Esophagus (tissue), 2 donors: ENCODE measurements around the gene RAC3. TPM values are rescaled to one million over a fixed set of nuclear protein-coding genes. Genes with fewer than 3 reads are reported as not detected.

Source experiments
- H3K27ac ChIP-seq, 2 donors: one replicate each; pipeline ENCODE4 v1.5.1; 2013; ENCODE audit warnings: low read depth in 2 of 2, mild to moderate bottlenecking in 2 of 2, inconsistent platforms in 1 of 2, low read length in 1 of 2, moderate library complexity in 1 of 2
- H3K27me3 ChIP-seq, 2 donors: one replicate each; pipeline ENCODE4 v1.6.1; 2013; ENCODE audit warnings: low read length in 2 of 2, control low read depth in 1 of 2, mild to moderate bottlenecking in 1 of 2; ENCODE audit not compliant: insufficient read depth in 2 of 2, control insufficient read depth in 1 of 2
- H3K36me3 ChIP-seq, 2 donors: one replicate each; pipeline ENCODE4 v1.6.1; 2013; ENCODE audit warnings: low read length in 1 of 2; ENCODE audit not compliant: control insufficient read depth in 2 of 2, insufficient read depth in 2 of 2
- H3K4me1 ChIP-seq, 2 donors: one replicate each; pipeline ENCODE4 v1.6.1; 2013; ENCODE audit warnings: low read length in 1 of 2; ENCODE audit not compliant: control insufficient read depth in 2 of 2, insufficient read depth in 2 of 2
- H3K4me3 ChIP-seq, 2 donors: one replicate each; pipeline ENCODE4 v1.5.1; 2013; ENCODE audit warnings: low read length in 2 of 2, mild to moderate bottlenecking in 2 of 2, low read depth in 1 of 2, moderate library complexity in 1 of 2
- H3K9me3 ChIP-seq, 2 donors: one replicate each; pipeline ENCODE4 v1.6.1; 2013; ENCODE audit warnings: mild to moderate bottlenecking in 2 of 2, low read depth in 1 of 2, low read length in 1 of 2, moderate library complexity in 1 of 2; ENCODE audit not compliant: control insufficient read depth in 2 of 2, insufficient read depth in 1 of 2
- WGBS, 2 donors: extraction: QIAGEN DNeasy Blood & Tissue Kit; methylation state at CpG; one replicate each; pipeline ENCODE4 v1.1.7; 2013; 5-methylcytosine and 5-hydroxymethylcytosine counted together
- polyA plus RNA-seq, 2 donors: library from polyadenylated mRNA; stranded (reverse); fragments of 200-250 nt; gene quantifications; one replicate each; pipeline ENCODE4 v1.2.3, GENCODE V29; 2013
- donor health status: healthy with polysubstance abuse.
- donor health status: Bipolar disorder and iron deficiency.

Gene RAC3
- polyA plus RNA-seq, 2 donors = 7.1 to 9.6 TPM

DNA sequence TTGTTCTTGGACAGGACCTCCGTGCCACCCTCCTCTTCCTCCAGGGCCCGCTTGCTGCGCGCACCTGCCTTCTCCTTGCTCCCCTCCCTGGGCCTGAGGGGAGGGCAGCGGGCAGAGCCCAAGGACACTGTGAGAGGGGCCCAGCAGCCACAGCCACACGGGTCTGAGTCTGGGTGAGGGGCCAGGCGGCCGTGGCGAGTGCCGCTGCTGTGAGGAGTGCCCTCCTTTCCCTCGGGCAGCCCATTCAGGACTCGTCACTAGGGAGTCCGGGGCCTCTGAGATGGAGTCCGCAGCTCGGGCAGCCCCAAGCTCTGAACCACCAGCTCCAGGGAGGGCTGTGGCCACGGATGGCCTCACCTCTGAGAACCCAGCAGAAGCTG, 28.5 kb downstream of the RAC3 start:
- Histone ChIP-seq H3K4me3 (no peak overlapping the region), H3K27me3 (no peaks in the 10 kb centered on the region), H3K27ac (no peak overlapping the region), H3K9me3 (no peaks in the 10 kb centered on the region), H3K36me3 (peaks cover 18 to 84% of the 10 kb centered on the region in 2 donors), H3K4me1 (peaks cover 0 to 10% of the 10 kb centered on the region in 2 donors)
- 81 to 87% methylated on average over 16 of the region's 16 CpGs for WGBS, 2 donors

DNA sequence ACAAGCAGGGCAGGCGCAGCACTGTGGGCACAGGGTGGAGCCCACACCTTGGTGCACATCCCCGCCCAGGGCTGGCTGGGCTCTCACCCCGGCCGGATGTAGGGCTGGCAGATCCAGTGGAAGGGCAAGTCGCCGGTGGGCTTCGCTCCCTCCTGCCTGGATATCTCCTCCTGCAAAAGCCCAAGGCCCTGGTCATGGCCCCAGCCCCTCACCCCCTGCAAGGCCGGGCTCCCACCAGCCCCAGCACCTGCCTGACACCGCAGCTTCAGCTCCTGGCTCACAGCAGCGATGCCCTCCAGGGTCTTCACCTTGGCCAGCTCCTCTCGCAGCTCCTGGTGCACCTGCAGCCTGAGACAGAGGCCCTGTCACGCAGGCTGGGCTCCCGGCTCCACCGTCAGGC, 29.1 kb downstream of the RAC3 start:
- WGBS, 2 donors = 82 to 83% methylated on average over 13 to 14 of the region's 14 CpGs

DNA sequence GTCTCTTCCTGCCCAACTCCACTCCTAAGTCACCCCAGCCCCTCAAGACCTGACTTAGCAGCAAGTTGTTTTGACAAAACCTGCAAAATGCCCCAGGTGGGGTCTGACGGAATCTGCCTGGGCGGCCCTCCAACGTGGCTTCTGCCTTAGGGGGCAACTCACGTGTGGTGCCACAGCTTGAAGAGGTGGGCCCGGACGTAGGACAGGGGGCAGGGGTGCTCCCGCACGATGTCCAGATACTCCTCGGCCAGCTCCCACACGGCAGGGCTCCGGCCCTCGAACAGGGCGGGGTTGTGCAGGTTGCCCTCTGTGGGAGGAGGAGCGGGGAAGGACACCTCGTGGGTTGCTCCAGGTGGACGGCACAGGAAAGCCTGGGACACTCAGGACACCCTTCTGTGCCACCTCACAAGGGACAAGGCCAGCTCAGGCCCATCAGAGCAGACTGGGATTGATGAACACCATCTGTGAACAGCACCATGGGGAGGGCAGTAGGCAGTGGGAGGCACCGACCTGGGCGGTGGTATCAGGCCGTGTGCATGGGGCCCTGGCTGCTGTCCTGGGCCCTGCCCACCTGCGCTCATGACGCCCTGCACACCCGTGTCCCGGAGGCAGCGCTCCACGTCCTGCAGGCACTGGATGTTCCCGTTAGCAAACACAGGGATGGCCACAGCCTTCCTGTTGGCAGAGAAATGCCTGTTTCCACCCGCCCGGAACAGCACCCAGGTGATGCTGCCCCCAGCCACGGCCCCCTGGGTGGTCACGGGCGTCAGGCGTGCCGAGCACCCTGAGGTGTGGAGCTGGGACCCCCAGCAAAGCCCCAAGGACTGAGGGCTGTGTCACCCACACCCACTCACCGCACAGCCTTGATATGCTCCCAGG, 29.8 kb downstream of the RAC3 start:
- H3K4me3 ChIP-seq = no peak overlapping the region
- 79 to 88% methylated on average over 33 to 34 of the region's 34 CpGs for WGBS, 2 donors
- no peak overlapping the region for H3K27ac ChIP-seq
- H3K36me3 ChIP-seq = peaks cover 13 to 72% of the 10 kb centered on the region in 2 donors
- no peaks in the 10 kb centered on the region for H3K27me3 ChIP-seq
- H3K9me3 ChIP-seq = no peaks in the 10 kb centered on the region
- peaks cover 3 to 13% of the 10 kb centered on the region in 2 donors for H3K4me1 ChIP-seq

More for the DNA sequence above, 29.1 kb downstream of the RAC3 start:
- H3K27ac ChIP-seq = no peak overlapping the region
- peaks cover 0 to 10% of the 10 kb centered on the region in 2 donors for H3K4me1 ChIP-seq
- no peaks in the 10 kb centered on the region for H3K9me3 ChIP-seq
- H3K27me3 ChIP-seq = no peaks in the 10 kb centered on the region
- no peak overlapping the region for H3K4me3 ChIP-seq
- peaks cover 17 to 79% of the 10 kb centered on the region in 2 donors for H3K36me3 ChIP-seq

DNA sequence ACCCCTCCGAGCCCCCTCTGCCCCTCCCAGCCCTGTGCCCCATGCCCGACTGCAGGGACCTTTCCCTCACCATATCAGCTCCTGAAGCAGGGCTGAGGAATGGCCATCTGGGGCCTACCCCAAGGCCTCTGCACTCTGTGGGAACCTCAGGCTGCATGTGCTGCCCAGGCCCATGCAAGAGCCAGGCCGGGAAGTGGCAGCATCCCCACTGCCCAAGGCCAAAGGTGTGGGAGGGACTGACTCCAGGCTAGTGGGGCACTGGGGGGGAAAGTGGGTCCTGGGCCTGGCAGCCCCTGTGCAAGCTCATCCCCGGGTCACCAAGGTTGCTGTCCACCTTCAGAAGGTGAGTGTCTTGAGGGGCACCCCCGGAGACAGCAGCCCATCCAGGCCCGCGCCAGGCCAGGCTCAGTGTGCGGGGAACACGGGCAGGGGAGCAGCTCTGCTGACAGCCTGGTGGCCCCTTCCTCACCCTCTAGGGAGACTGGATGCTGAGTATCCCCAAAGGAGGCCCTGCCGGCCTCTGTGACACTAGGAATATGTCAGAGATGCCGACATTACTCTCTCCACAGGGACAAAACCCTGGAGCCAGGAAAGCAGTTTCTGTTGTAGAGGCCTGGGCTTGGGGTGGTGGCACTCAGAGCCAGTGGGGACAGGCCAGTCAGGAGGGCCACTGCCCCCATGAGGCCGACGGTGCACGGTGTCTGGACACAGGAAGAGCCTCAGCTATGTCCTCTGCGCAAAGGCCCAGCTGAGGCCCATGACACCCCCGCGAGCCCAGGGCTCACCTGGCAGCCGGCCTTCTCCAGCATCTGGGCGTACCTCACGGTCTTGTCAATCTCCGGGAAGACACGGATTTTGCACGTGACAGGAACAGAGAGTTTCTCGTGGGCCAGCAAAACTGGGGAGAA, 30.9 kb downstream of the RAC3 start:
- H3K9me3 ChIP-seq = no peaks in the 10 kb centered on the region
- H3K27ac ChIP-seq = no peak overlapping the region
- WGBS, 2 donors = 81 to 82% methylated on average over 24 of the region's 24 CpGs
- peaks cover 3 to 13% of the 10 kb centered on the region in 2 donors for H3K4me1 ChIP-seq
- peaks cover 12 to 62% of the 10 kb centered on the region in 2 donors for H3K36me3 ChIP-seq
- H3K4me3 ChIP-seq = no peak overlapping the region
- H3K27me3 ChIP-seq = no peaks in the 10 kb centered on the region

DNA sequence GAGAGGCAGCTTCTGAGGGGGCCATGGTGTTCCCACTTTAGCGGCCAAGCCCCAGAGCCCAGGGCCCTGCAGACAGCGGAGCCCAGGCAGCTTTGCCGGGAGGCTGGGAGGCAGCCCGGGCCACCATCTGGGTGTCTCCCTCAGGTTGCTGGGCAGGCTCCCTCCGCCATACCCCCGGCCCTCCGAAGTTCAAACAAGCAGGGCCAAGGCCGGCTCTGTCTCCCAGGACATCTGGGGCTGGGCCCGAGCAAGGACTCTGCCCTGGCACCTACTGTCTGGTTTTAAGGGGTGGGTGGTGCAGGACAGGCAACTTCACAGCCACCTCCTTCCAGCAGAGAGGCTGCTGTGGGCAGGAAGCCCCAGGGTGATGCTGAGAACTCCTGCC, 31.5 kb downstream of the RAC3 start:
- H3K27ac ChIP-seq = no peak overlapping the region
- H3K36me3 ChIP-seq = peaks cover 12 to 55% of the 10 kb centered on the region in 2 donors
- H3K4me1 ChIP-seq = peaks cover 3 to 13% of the 10 kb centered on the region in 2 donors
- 90 to 92% methylated on average over 9 of the region's 9 CpGs for WGBS, 2 donors
- H3K9me3 ChIP-seq = no peaks in the 10 kb centered on the region
- H3K27me3 ChIP-seq = no peaks in the 10 kb centered on the region
- no peak overlapping the region for H3K4me3 ChIP-seq

DNA sequence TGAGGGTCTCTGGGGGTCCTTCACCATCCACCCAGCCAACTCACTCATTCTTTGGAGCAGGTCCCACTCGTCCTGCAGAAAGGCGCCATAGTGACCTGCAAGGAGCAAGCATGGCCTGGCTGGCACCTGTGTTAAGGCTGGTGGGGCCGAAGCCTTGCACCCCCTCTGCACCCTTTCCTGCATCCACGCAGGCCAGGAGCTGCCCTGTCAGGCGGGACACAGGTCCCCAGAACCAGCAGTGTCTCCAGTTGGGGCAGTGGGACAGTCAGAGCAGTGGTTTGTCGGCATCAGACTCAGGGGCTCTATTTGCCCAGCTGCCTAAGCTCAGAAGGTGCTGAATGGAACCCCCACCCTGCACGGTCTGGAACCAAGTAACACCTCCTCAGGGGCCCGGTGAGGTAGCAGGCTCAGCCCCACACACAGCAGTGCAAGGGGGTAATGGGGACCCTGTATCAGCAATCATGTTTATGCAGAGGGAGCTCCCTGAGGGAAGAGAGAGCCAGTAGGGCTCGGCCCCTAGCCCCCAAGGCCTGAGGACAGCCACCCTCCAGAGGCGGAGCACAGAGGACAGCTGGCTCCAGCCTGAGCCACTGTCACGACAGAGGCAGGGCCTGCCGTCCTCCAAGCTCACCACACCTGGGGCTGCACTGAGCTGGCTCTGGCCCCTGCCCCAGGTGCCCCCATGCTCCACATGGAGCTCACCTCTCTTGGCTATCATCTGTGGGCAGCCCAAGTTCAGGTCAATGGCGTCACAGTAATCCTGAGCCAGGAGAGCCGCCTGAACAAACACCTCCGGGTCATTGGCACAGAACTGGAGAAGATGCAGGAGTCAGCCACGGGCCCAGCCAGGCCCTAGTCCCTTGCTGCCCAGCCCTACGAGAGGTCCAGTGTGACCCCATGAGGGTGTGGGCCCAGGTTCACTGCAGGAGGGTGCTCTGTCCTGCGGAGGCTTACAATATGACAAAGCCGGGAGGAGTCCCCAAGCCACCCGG, 32.2 kb downstream of the RAC3 start:
- WGBS, 2 donors = 71 to 72% methylated on average over 20 of the region's 20 CpGs
- Histone ChIP-seq H3K4me3 (no peak overlapping the region), H3K4me1 (peaks cover 3 to 13% of the 10 kb centered on the region in 2 donors), H3K9me3 (no peaks in the 10 kb centered on the region), H3K36me3 (peaks cover 12 to 48% of the 10 kb centered on the region in 2 donors), H3K27me3 (no peaks in the 10 kb centered on the region), H3K27ac (peak overlapping the region in 1 of 2 donors; percentile 12)

DNA sequence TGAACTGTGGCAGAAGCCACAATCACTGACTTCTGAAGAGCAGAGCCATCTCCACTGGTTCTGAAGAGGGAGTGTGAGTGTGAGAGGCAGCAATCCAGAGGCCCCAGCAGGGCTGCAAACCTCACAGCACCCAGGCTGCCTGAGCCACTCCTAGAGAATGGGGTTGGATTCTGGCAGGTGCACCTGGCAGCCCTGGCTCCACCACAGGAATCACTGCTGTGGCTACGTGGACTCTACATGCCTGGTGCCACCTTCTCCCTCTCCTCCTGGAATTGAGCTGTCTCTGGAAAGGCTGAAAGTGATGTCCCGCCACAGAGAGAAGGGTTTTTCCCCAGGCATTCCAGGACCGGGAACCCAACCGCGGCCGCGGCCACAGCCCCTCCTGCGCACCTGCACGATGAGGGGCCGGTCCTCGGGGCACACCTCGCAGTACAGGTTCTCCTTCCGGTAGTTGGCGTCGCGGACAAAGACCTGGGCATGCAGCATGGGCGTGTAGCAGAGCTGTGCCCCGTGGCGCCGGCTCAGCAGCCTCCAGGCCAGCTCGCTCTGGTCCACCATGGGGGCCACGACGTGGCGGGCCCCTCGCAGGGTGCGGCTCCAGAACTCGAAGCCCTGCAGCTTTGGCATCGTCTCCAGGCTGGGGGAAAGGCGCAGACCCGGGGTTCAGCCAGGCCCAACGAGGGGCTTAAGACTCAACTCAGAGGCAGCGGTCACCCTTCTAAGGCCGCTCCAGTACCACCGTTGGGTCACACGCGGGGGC, 33.1 kb downstream of the RAC3 start:
- H3K9me3 ChIP-seq = no peaks in the 10 kb centered on the region
- peaks cover 11 to 39% of the 10 kb centered on the region in 2 donors for H3K36me3 ChIP-seq
- 17 to 26% methylated on average over 36 of the region's 36 CpGs for WGBS, 2 donors
- peak overlapping the region; percentile 45 to 79 for H3K27ac ChIP-seq
- no peaks in the 10 kb centered on the region for H3K27me3 ChIP-seq
- H3K4me3 ChIP-seq = peak overlapping the region; percentile 76 to 86
- H3K4me1 ChIP-seq = peaks cover 3 to 13% of the 10 kb centered on the region in 2 donors

DNA sequence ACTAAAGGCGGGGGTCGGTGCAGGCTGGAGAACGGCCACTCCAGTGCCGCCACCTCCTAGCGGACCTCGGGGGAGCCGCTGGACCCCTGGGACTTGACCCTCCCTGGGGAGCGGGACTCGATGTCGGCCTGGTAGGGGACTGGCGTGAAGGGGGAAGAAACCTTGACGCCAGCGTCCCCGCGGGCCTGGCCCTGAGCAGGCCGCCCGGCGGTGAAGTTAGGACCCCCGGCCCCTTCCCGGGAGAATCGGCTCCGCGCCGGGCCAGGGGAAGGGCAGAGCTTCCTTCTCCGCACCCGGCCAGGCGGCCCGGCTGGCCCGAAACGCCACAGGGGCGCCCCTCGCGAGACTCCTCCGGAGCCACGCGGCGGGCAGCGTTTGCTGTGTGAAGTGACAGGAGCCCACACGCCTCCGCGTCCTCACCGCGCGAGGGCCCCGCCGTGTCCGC, 33.7 kb downstream of the RAC3 start:
- Histone ChIP-seq H3K27ac (peak overlapping the region; percentile 45 to 79), H3K27me3 (no peaks in the 10 kb centered on the region), H3K4me3 (peak overlapping the region; percentile 76 to 86), H3K9me3 (no peaks in the 10 kb centered on the region), H3K36me3 (peaks cover 5 to 33% of the 10 kb centered on the region in 2 donors), H3K4me1 (peaks cover 3 to 13% of the 10 kb centered on the region in 2 donors)
- 1 to 3% methylated on average over 24 to 47 of the region's 47 CpGs for WGBS, 2 donors
